PC-9 (cell line): ENCODE data around the gene FBF1.

Experiments used
- EZH2 ChIP-seq: fragments of 200-600 bp; sonication (generic); IDR thresholded peaks from 2 replicates; pipeline ENCODE4 v1.8.0; 2017; ENCODE audit warnings: antibody characterized with exemption, low read depth
- TF ChIP-seq, protein P1 (sequence below): fragments of 200-600 bp; sonication (generic); conservative IDR thresholded peaks from 2 replicates; pipeline ENCODE4 v1.6.1; 2017; ENCODE audit warnings: mixed run types, antibody characterized with exemption, mild to moderate bottlenecking, moderate library complexity

- TF ChIP-seq, protein P1, sequence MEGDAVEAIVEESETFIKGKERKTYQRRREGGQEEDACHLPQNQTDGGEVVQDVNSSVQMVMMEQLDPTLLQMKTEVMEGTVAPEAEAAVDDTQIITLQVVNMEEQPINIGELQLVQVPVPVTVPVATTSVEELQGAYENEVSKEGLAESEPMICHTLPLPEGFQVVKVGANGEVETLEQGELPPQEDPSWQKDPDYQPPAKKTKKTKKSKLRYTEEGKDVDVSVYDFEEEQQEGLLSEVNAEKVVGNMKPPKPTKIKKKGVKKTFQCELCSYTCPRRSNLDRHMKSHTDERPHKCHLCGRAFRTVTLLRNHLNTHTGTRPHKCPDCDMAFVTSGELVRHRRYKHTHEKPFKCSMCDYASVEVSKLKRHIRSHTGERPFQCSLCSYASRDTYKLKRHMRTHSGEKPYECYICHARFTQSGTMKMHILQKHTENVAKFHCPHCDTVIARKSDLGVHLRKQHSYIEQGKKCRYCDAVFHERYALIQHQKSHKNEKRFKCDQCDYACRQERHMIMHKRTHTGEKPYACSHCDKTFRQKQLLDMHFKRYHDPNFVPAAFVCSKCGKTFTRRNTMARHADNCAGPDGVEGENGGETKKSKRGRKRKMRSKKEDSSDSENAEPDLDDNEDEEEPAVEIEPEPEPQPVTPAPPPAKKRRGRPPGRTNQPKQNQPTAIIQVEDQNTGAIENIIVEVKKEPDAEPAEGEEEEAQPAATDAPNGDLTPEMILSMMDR: no peak
- no peak for TF ChIP-seq EZH2
Observed at GRCh38 chr17:75910699-75911098, 30.1 kb downstream of the FBF1 start.
